ENCODE data around the gene THRSP. TPM values are rescaled to one million over a fixed set of nuclear protein-coding genes. Genes with fewer than 3 reads are reported as not detected.
"Not testable (repeated sequence)": the region's sequence is repeated elsewhere in the genome, so short reads cannot be mapped to it uniquely, and the experiment has no call there.

The THRSP gene, protein sequence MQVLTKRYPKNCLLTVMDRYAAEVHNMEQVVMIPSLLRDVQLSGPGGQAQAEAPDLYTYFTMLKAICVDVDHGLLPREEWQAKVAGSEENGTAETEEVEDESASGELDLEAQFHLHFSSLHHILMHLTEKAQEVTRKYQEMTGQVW
- under 1 TPM in 1 of 5 donors, not detected in 4; 0.55 TPM for total RNA-seq
- 1 to 10 TPM in 1 of 3 donors, under 1 TPM in 1, not detected in 1; 0.33 to 1.4 TPM for polyA plus RNA-seq
- long read RNA-seq, donor 1: 0 reads
- long read RNA-seq, donor 2: 0 reads
- long read RNA-seq, donor 3, partial matches to known transcripts: 197 of 197 reads
- long read RNA-seq, donor 3, other reads (novel, unspliced or antisense): 0 of 197 reads
- long read RNA-seq, donor 4, partial matches to known transcripts: 12 of 44 reads
- long read RNA-seq, donor 4, other reads (novel, unspliced or antisense): 32 of 44 reads
- long read RNA-seq, donor 5: 0 reads
- long read RNA-seq, donor 6: 0 reads
- long read RNA-seq, donor 7, partial matches to known transcripts: 85 of 408 reads
- long read RNA-seq, donor 7, other reads (novel, unspliced or antisense): 323 of 408 reads
- long read RNA-seq, donor 8: 0 reads
- long read RNA-seq, donor 9, partial matches to known transcripts: 477 of 485 reads
- long read RNA-seq, donor 9, other reads (novel, unspliced or antisense): 8 of 485 reads
- long read RNA-seq, donor 10, partial matches to known transcripts: 25 of 176 reads
- long read RNA-seq, donor 10, other reads (novel, unspliced or antisense): 151 of 176 reads

DNA sequence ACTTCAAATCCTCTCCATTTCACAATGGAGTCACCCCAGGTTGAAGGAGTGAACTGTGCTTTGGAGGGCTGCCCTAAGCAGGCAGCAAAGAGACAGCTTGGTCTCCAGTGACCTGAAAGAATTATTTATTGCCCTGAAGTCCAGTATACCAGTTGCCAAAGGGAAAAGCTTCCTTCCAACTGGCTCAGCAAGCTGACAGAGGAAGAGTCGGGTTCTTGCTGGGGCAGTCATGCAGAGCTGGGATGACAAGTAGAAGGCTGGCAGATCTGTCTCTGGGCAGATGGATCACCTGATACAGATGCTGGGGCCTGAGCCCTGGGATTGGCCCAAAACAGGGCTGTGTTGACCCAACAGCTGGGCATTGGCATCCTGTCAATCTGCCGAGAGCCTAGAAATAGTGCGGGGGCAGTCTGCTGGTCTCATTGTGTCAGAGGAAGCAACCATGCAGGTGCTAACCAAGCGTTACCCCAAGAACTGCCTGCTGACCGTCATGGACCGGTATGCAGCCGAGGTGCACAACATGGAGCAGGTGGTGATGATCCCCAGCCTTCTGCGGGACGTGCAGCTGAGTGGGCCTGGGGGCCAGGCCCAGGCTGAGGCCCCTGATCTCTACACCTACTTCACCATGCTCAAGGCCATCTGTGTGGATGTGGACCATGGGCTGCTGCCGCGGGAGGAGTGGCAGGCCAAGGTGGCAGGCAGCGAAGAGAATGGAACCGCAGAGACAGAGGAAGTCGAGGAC, at the start of gene THRSP:
TSS of gene THRSP (plus strand) at position 422 of the 742 bp plus-strand sequence. CDS start at position 443, 21 bp downstream.
- Histone ChIP-seq H3K27me3 (no peaks in the 10 kb centered on the region), H3K27ac (no peak within 1 kb of the TSS), H3K9me3 (no peaks in the 10 kb centered on the region), H3K4me3 (no peak within 1 kb of the TSS), H3K4me1 (peaks cover 0 to 14% (median 7%) of the 10 kb centered on the region in 4 donors), H3K36me3 (peaks cover 0 to 19% (median 14%) of the 10 kb centered on the region in 4 donors)
- intact Hi-C loops (cut with DNase I; ENCODE audit: low total_unique reads): no loop called here
- DNase-seq: no peak
- WGBS, 5 donors: 94 to 97% (median 95%) methylated on average over 12 to 14 of the region's 14 CpGs
- no peak for TF ChIP-seq POLR2AphosphoS5 (IDR thresholded peaks at IDR 0.05)
- TF ChIP-seq, protein P1, sequence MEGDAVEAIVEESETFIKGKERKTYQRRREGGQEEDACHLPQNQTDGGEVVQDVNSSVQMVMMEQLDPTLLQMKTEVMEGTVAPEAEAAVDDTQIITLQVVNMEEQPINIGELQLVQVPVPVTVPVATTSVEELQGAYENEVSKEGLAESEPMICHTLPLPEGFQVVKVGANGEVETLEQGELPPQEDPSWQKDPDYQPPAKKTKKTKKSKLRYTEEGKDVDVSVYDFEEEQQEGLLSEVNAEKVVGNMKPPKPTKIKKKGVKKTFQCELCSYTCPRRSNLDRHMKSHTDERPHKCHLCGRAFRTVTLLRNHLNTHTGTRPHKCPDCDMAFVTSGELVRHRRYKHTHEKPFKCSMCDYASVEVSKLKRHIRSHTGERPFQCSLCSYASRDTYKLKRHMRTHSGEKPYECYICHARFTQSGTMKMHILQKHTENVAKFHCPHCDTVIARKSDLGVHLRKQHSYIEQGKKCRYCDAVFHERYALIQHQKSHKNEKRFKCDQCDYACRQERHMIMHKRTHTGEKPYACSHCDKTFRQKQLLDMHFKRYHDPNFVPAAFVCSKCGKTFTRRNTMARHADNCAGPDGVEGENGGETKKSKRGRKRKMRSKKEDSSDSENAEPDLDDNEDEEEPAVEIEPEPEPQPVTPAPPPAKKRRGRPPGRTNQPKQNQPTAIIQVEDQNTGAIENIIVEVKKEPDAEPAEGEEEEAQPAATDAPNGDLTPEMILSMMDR (IDR thresholded peaks at IDR 0.05): no peak
- TF ChIP-seq EP300 (IDR thresholded peaks at IDR 0.05): no peak
- TF ChIP-seq POLR2A (IDR thresholded peaks at IDR 0.05): no peak

DNA sequence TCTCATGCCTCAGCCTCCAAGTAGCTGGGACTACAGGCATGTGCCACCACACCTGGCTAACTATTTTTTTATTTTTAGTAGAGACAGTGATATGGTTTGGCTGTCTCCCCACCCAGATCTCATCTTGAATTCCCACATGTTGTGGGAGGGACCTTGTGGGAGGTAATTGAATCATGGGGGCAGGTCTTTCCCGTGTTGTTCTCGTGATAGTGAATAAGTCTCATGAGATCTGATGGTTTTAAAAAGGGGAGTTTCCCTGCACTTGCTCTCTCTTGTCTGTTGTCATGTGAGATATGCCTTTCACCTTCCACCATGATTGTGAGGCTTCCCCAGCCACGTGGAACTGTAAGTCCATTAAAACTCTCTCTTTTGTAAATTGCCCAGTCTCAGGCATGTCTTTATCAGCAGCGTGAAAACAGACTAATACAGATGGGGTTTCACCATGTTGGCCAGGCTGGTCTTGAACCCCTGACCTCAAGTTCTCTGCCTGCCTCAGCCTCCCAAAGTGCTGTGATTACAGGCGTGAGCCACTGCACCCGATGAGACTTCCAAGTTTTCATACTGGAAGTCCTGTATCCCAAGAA, 48.6 kb upstream of the THRSP start:
- H3K4me3 ChIP-seq; intact Hi-C loops (cut with DNase I; ENCODE audit: low total_unique reads); H3K9me3 ChIP-seq; H3K4me1 ChIP-seq; H3K27me3 ChIP-seq; DNase-seq; H3K27ac ChIP-seq: not testable (repeated sequence)
- WGBS, 5 donors: 71 to 85% (median 82%) methylated on average over 6 of the region's 6 CpGs
- H3K36me3 ChIP-seq: peaks cover 6 to 24% (median 21%) of the 10 kb centered on the region in 4 donors

DNA sequence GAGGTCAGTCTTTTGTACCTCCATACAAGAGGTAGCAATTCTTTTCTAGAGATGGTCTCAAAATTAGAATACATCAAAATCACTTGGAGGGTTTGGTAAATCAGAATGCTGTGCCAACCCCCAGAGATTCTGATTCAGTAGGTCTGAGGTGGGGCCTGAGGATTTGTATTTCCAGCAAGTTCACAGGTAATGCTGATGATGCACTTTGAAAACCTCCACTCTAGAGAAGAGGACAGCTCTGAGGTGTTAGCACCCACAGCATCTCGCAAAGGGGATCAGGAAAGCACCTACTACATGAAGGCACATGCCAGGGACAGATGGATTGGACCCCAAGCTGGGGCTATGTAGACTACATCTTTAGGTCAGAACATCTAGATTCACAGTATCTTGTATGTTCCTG, 47.8 kb upstream of the THRSP start:
- Histone ChIP-seq H3K4me3 (no peak overlapping the region), H3K4me1 (peaks cover 0 to 11% (median 2%) of the 10 kb centered on the region in 4 donors), H3K9me3 (no peaks in the 10 kb centered on the region), H3K27ac (no peak overlapping the region), H3K36me3 (peaks cover 6 to 24% (median 21%) of the 10 kb centered on the region in 4 donors), H3K27me3 (no peaks in the 10 kb centered on the region)
- WGBS, 5 donors: 92 to 100% (median 94%) methylated on average over 1 of the region's 1 CpG
- intact Hi-C loops (cut with DNase I; ENCODE audit: low total_unique reads): no loop called here
- no peak for DNase-seq
- TF ChIP-seq, protein P1 (IDR thresholded peaks at IDR 0.05): no peak
- TF ChIP-seq EP300 (IDR thresholded peaks at IDR 0.05) (no peak), POLR2AphosphoS5 (IDR thresholded peaks at IDR 0.05) (no peak), POLR2A (IDR thresholded peaks at IDR 0.05) (no peak)

DNA sequence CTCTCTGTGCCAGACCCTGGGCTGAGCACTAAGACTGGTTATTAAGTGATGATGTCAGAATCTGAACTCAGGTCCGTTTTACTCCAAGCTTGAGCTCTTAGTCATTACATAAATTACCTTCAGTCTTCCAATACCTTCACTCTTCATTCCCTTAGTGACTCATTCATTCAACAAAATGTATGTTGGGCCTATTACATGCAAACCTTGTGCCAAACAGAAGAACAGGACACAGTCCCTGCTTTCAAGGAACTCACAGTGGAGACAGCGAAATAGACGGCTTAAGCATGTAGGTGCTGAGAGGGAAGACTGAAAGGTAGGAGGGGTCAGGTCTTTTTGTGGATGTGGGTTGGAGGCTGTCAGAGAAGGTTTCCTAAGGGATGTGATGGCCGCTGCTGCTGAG, 43.9 kb upstream of the THRSP start:
- intact Hi-C loops (cut with DNase I; ENCODE audit: low total_unique reads): no loop called here
- WGBS, 5 donors: 37 to 64% (median 45%) methylated on average over 4 of the region's 4 CpGs

More for the DNA sequence above, 43.9 kb upstream of the THRSP start:
- H3K4me1 ChIP-seq: peaks cover 0 to 32% (median 19%) of the 10 kb centered on the region in 4 donors
- H3K4me3 ChIP-seq: peak overlapping the region in 1 of 4 donors; percentile 2
- no peak for DNase-seq
- H3K9me3 ChIP-seq: no peaks in the 10 kb centered on the region
- peak in 2 of 3 donors; percentile 11 to 26 for TF ChIP-seq POLR2AphosphoS5 (IDR thresholded peaks at IDR 0.05)
- TF ChIP-seq EP300 (IDR thresholded peaks at IDR 0.05): no peak
- H3K27ac ChIP-seq: peak overlapping the region in 3 of 5 donors; percentile 29 to 87 (median 39)
- peaks cover 6 to 24% (median 21%) of the 10 kb centered on the region in 4 donors for H3K36me3 ChIP-seq
- no peaks in the 10 kb centered on the region for H3K27me3 ChIP-seq

All from stomach (tissue), 19 donors.